GM21367 (cell line): ENCODE results near the gene CHTF18.

Experiments used
- ATAC-seq: cut with Tn5 transposase; IDR thresholded peaks from one replicate; pipeline ENCODE4 v1.9.1; 2021; ENCODE audit not compliant: unreplicated experiment

CHTF18 gene

GRCh38 chr16:792221-792995 is 4.0 kb downstream of the CHTF18 start:
- no peak for ATAC-seq

- ATAC-seq = no peak
Measured at GRCh38 chr16:793414-793813, 5.0 kb downstream of the CHTF18 start.

GRCh38 chr16:794091-794822 is 5.8 kb downstream of the CHTF18 start:
- no peak for ATAC-seq

- ATAC-seq = no peak
Measured at GRCh38 chr16:794853-795466, 6.5 kb downstream of the CHTF18 start.

- no peak for ATAC-seq
Measured at GRCh38 chr16:795580-796229, 7.3 kb downstream of the CHTF18 start.

- ATAC-seq = no peak
Measured at GRCh38 chr16:796296-797119, 8.1 kb downstream of the CHTF18 start.

GRCh38 chr16:797120-797420 is 8.7 kb downstream of the CHTF18 start:
- ATAC-seq = no peak

- no peak for ATAC-seq
Measured at GRCh38 chr16:797686-798085, 9.3 kb downstream of the CHTF18 start.

- no peak for ATAC-seq
Measured at GRCh38 chr16:798666-799065, 10.2 kb downstream of the CHTF18 start.

- no peak for ATAC-seq
Measured at GRCh38 chr16:799111-799947, 10.9 kb downstream of the CHTF18 start.

- ATAC-seq = no peak
Measured at GRCh38 chr16:799948-800833, 11.8 kb downstream of the CHTF18 start, which contains the start of gene GNG13. Gene GNG13, minus strand, starts transcription at chr16:800734. Its CDS starts 1,657 bp downstream, at chr16:799077.

- ATAC-seq = no peak
Measured at GRCh38 chr16:800834-801511, 12.6 kb downstream of the CHTF18 start.

GRCh38 chr16:801584-802363 is 13.4 kb downstream of the CHTF18 start:
- ATAC-seq = no peak

- ATAC-seq = no peak
Measured at GRCh38 chr16:802461-802860, 14.0 kb downstream of the CHTF18 start.

- ATAC-seq = no peak
Measured at GRCh38 chr16:802914-803753, 14.7 kb downstream of the CHTF18 start.

- ATAC-seq = no peak
Measured at GRCh38 chr16:803754-804080, 15.3 kb downstream of the CHTF18 start.
